ENCODE results near the gene DHRS4. TPM values are rescaled to one million over a fixed set of nuclear protein-coding genes. Genes with fewer than 3 reads are reported as not detected.
A peak's percentile ranks its signal among the peaks of the same experiment; 100 is the strongest.

Gene DHRS4
- total and polyA plus RNA-seq, 2 of the 13 experiments (the other 11 are each of a cell fraction or from before 2014, with no cell fraction given): 23.9 to 45.1 TPM

GRCh38 chr14:23939607-23940326 is 13.8 kb upstream of the DHRS4 start (continued):
- TF ChIP-seq AKNA (CRISPR knock-in tag; IDR thresholded peaks at IDR 0.05; ENCODE audit: borderline replicate concordance) (no peak), TARDBP (CRISPR knock-in tag; IDR thresholded peaks at IDR 0.05) (no peak), SP140L (CRISPR knock-in tag; IDR thresholded peaks at IDR 0.05; ENCODE audit: borderline replicate concordance) (no peak), ZNF556 (CRISPR knock-in tag; IDR thresholded peaks at IDR 0.05; ENCODE audit: borderline replicate concordance) (0 out of 2 replicates have a peak, but pooled peaks have one; percentile 70), CHD4 (IDR thresholded peaks at IDR 0.05; ENCODE audit: borderline replicate concordance, low read length) (no peak), BCL3 (CRISPR knock-in tag; IDR thresholded peaks at IDR 0.05) (no peak), RELA (CRISPR knock-in tag; IDR thresholded peaks at IDR 0.05) (no peak), ZFP91 (CRISPR knock-in tag; IDR thresholded peaks at IDR 0.05; ENCODE audit: borderline replicate concordance) (no peak), ZNF605 (CRISPR knock-in tag; IDR thresholded peaks at IDR 0.05) (no peak), MBD4 (IDR thresholded peaks at IDR 0.05; ENCODE audit: borderline replicate concordance, low read length) (no peak), ZSCAN21 (CRISPR knock-in tag; IDR thresholded peaks at IDR 0.05; ENCODE audit: borderline replicate concordance) (no peak), ZNF407 (CRISPR knock-in tag; IDR thresholded peaks at IDR 0.05; ENCODE audit: not compliant biosample characterization) (no peak)
